COLO668 (cell line): ENCODE measurements around the gene SLC4A9.

Experiments used
- DNase-seq: peaks from one replicate; lab custom pipeline; 2025; ENCODE audit not compliant: unreplicated experiment; lab: John Stamatoyannopoulos, UW

Gene SLC4A9

DNA sequence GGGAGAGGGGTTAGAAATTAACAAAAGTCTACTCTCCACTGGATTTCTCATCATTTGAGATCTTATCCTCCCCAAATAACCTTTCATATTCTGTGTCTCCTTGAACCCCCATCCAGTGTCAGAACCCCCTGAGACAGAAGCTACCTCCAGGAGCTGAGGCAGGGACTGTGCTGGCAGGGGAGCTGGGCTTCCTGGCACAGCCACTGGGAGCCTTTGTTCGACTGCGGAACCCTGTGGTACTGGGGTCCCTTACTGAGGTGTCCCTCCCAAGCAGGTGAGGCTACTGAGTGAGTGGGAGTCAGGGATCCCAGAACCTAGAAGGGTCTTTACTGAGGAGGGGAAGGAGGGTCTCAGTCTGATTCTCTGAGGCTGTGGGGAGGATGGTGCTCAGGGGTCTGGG, 1.9 kb downstream of the SLC4A9 start:
- DNase-seq, result no peak

DNA sequence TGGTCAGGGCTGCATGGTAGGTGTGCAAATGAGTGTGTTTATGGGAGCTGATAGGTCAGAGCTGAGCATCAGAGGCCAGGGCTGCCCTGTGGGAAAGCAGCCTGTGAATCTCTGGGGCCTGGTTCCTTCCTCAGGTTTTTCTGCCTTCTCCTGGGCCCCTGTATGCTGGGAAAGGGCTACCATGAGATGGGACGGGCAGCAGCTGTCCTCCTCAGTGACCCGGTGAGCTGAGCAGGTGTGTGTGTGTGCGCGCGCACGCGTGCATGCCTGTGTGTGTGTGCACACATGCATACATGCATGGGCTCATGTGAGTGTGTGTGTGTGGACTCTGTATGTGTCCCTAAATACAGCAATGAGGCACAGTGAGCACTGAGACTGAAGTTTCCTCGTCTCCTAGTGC, 2.3 kb downstream of the SLC4A9 start:
- no peak for DNase-seq

DNA sequence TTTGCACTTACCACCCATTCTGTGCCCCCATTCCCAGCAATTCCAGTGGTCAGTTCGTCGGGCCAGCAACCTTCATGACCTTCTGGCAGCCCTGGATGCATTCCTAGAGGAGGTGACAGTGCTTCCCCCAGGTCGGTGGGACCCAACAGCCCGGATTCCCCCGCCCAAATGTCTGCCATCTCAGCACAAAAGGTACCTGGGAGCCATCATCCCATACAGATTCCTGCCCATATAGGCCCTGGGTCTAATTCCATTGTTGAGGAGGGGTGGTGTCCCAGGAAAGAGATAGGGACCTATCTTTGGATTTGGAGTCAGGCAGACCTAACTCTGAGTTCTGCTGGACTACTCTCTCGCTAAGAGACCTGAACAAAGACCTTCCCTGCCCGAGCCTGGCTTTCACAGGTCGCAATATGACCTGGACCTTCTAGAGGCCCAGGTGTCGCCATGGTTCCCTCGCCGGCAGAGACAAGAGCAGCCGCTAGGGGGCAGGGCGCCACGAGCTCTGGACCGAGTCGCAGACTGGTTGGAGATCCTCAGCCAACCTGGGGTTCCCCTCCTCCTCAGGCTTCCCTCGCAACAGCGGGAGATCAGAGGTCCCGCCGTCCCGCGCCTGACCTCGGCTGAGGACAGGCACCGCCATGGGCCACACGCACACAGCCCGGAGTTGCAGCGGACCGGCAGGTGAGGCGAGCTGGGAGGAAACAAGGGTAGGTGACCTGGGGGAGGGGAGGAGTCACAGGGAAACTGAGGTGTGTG, 3.1 kb downstream of the SLC4A9 start:
- DNase-seq, result peak; percentile 57

DNA sequence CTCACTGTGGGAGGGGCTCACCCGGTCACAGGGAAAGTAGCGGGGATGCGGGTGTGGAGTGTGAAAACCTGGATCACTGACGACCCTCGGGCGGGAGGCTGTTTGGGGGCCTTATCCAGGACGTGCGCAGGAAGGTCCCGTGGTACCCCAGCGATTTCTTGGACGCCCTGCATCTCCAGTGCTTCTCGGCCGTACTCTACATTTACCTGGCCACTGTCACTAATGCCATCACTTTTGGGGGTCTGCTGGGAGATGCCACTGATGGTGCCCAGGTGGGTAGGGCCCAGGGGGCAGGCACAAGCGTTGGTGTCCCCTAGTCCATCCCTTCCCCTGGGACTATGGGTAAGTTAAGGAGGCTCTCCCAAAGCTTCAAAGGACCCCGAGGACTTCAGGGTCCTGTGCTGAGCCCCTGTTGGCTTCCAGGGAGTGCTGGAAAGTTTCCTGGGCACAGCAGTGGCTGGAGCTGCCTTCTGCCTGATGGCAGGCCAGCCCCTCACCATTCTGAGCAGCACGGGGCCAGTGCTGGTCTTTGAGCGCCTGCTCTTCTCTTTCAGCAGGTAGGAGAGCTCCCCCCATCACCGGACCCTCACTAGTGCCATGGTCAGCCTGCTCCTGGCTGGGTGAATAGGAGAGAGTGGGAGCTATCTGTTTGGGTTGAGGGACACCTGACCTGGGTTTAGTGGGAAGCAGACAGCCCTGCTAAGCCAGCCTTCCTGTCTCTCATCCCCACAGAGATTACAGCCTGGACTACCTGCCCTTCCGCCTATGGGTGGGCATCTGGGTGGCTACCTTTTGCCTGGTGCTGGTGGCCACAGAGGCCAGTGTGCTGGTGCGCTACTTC, 3.9 kb downstream of the SLC4A9 start:
- no peak for DNase-seq

DNA sequence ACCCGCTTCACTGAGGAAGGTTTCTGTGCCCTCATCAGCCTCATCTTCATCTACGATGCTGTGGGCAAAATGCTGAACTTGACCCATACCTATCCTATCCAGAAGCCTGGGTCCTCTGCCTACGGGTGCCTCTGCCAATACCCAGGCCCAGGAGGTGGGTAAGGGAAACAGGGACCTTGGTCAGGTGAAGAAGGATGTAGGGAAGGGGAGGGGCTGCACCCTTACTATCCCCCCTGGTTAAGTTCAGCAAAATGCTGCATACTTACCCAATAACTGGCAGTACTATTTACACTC, 4.4 kb downstream of the SLC4A9 start:
- no peak for DNase-seq

DNA sequence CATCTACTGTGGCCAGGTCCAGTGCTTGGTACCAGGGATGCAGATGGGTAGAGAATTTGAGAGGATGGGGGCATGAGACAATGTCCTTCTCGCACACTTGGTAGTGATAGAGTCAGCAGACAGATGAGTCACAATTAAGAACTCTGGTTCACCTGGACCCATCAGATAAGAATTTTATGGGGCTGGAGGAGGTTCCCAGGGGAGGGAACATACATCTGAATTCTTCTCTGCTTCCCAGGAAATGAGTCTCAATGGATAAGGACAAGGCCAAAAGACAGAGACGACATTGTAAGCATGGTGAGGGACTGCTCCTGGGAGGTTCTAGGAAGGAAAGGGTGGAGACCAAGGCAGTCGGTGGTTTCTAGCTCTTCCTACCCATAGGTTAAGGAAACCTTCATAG, 5.3 kb downstream of the SLC4A9 start:
- DNase-seq, result no peak

DNA sequence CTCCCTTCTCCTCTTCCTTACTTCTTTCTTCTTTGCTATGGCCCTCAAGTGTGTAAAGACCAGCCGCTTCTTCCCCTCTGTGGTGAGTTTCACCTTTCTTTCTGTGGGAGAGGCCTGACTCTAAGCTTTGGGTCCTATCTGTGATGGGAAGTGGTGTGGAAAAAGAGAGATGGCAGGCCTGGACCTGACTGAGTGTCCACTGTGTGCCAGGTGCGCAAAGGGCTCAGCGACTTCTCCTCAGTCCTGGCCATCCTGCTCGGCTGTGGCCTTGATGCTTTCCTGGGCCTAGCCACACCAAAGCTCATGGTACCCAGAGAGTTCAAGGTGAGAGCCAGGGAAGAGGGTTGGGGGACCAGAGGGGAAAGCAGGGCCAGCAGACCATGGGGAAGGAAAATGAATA, 5.9 kb downstream of the SLC4A9 start:
- DNase-seq, result no peak

DNA sequence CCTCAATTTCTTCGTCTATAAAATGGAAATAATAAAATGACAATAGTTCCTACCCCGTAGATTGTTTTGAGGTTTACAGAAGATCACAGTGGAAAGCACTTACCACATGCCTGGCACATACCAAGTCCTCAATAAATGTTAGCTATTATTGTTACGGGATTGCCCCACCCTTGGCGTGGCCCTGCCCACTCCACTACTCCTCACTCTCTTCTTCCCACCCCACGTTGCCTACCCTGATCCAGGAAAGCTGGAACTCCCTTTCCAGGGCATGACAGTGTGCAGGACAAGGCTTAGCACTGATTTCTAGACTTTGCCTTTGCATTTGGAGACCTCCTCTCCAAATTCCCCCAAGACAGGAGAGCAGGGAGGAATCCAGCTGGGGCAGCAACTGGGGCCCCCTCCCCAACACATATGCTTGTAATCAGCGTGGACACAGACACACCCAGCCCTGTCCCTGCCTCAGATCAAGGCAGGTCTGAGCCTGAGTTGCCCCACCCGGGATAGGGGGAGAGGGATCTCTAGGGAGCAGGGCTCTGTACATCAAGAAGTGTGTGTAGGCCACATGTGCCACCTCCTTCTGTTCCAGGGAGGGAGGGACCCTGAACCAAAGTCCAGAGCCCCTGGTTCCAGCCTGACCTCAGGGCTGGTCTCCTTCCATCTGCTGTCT, 6.7 kb downstream of the SLC4A9 start:
- DNase-seq, result no peak

DNA sequence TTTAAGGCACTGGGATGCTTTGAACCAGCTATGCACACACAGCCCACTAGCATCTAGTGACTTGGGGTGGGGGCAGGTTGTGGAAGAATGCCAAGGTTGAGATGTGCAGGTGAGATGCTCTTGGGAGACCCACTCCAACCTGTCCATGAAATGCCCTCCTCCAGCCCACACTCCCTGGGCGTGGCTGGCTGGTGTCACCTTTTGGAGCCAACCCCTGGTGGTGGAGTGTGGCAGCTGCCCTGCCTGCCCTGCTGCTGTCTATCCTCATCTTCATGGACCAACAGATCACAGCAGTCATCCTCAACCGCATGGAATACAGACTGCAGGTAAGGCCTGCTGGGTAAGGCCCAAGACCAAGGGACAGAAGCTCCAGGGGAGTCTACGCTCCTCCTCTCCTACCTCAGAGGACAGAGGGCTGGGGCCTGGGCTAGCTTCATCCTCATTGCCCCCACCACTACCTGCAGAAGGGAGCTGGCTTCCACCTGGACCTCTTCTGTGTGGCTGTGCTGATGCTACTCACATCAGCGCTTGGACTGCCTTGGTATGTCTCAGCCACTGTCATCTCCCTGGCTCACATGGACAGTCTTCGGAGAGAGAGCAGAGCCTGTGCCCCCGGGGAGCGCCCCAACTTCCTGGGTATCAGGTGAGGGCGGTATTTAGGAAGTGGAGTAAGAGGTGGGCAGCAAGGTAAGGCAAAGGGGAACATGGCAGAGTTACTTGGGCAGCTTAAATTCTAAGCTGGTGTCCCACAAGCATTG, 7.4 kb downstream of the SLC4A9 start:
- DNase-seq, result no peak

DNA sequence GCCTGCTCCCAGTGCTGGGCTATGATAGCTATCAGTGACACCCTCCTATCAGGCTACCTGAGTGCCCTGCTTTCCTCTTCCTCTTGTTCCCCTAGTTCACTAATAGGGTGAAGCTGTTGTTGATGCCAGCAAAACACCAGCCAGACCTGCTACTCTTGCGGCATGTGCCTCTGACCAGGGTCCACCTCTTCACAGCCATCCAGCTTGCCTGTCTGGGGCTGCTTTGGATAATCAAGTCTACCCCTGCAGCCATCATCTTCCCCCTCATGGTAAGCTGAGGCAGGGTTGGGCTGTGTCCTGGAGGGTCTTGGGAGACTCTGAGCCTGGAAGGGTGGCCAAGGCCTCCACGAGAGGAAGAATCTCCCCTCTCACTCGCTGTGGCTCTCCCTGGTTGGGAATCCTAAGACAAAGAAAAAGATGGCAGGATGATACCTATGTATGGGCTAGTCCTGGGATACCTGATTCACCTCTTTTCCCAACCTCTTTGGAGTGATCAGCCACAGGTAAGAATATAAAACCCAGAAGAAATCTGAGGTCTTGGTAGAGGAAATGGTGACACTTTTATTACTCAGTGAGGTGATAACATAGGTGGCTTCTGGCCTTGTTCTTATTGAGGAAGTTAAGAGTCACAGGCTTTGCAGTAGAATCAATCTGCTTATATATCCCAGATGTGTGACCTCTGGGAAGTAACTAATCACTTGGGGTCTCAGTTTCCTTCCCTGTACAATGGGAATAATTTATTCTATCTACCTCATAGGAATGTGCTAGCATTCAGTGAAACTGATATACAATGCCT, 11.6 kb downstream of the SLC4A9 start:
- DNase-seq, result no peak

DNA sequence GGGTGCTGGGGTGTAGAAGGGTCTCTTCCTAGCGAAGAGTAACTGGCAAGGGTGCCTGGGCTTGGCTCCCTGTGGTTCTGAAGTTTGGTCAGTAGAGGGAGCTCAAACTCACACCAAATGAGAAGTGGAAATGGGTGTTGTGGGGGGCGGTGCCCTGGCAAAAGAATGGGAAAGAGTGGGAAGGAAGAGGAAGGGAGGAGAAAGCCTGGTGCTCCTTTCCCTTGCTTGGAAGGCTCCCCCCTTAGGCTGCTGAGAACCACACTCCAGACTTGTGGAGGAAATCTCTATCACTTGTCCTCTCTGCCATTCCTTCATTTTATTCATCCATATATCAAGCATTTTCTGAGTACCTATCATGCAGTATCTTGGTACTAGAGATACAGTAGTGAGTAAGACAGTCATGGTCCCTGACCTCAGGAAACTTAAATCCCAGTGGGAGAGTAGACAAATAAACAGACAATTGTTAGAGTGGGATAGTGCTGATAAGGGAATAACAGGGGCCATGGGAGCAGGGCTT, 13.0 kb downstream of the SLC4A9 start:
- peak; percentile 27 for DNase-seq

DNA sequence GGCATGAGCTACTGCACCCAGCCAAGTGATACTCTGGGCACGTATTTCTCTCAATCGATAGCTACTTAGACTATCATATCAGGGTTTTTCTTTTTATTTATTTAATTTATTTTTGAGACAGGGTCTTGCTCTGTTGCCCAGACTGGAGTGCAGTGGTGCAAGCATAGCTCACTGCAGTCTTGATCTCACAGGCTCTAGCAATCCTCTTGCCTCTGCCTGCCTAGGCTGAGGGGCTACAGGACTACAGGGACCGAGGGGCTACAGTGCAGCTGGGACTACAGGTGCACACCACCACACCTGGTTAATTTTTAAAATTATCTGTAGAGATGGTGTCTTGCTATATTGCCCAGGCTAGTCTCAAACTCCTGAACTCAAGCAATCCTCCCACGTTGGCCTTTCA, 21.4 kb downstream of the SLC4A9 start:
- no peak for DNase-seq

DNA sequence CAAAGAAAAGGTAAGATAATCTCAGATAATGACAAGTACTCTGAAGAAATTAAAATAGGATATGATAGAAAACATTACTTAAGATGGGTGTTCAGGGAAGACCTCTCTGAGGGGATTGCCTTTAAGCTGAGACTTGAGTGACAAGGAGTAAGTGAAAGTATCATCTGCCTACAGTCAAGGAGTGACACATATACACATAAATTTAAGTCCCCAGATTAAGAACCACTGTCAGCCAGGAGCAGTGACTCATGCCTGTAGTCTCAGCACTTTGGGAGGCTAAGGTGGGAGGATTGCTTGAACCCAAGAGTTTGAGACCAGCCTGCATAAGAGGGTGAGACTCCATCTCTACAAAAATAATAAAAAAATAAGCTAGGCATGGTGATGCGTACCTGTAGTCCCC, 22.0 kb downstream of the SLC4A9 start:
- no peak for DNase-seq

DNA sequence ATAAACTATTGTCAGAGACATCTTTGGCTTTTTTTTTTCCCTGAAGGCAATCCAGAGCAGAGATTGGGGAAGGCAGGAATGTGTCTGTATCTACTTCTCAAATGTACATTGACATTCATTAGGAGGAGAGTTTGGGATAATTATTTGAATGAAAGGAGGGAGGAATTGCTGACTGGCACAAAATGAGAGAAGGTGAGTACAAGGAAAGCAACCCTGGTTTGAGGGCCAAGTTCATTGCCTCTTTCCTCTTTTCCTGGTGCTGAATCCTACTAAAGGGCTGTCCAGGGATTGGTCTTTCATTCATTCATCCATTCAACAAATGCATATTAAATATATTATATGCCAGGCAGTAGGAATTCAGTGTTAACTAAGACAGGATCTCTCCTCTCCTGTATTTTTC, 22.9 kb downstream of the SLC4A9 start:
- DNase-seq, result no peak

DNA sequence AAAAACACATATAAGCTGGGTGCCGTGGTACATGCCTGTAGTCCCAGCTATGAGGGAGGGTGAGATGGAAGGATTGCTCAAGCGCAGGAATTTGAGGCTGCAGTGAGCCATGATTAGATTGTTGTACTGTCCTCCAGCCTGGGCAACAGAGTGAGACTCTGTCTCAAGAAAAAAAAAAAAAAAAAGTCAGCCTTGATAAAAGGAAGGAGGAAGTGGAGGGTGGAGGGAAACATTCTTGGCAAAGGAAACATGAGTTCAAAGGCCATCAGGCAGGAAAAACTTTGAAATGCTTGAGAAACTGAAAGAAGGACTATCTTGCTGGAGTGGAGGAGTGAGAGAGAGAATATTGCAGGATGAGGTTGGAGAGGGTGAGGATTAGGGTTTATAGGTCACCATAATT, 23.3 kb downstream of the SLC4A9 start:
- DNase-seq, result no peak

DNA sequence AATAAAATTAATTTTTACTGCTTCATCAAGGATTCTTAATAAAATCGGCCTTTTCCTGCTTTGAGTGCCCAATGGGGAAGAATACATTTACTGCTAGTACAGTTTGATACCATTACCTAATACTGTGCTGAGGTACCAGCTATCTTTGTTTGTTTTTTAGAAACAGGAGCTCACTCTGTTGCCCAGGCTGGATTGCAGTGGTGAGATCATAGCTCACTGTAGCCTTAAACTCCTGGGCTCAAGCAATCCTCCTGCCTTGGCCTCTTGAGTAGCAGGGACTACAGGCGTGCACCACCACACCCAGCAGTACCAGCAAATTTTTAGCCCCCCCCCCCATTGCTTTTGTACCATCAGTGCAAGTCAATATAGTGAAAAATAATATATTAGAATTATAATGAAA, 28.1 kb downstream of the SLC4A9 start:
- no peak for DNase-seq

DNA sequence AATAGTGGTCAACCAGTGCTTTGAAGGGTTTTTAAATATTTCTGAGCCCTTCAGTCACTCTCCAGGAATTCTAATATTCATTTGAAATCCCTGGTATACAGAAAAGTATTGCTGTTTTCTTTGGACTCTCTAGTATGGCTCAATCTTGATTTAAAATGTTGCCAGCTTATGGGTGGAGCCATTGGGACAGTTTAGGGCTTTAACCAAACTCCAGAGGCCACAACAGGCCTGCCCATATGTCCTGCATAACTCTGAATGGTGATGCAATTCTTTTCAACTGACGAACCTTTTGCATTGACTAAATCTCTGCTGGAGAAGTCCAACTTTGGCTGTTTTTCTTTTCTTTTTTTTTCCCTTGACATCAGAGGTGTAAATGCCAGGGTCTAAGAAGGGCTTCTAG, 31.3 kb downstream of the SLC4A9 start:
- no peak for DNase-seq

DNA sequence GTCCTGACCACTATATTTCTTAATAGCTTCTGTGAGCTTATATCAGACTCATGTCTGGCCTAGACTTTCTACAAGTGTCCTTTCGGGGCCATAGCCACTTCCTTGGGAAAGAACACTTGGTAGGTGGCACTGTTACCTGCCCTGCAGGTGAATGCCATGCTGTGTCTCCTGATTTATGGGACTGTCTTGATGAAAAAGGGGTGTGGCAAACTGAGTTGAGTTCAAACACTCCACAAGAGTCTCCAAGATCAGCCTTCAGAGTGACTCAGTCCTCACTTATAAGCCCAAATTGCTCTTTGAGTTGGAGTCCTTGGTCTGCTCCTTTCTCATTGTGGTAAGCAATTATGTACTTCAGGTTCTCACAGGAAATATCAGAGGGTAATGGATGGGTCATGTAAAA, 31.7 kb downstream of the SLC4A9 start:
- DNase-seq, result no peak

DNA sequence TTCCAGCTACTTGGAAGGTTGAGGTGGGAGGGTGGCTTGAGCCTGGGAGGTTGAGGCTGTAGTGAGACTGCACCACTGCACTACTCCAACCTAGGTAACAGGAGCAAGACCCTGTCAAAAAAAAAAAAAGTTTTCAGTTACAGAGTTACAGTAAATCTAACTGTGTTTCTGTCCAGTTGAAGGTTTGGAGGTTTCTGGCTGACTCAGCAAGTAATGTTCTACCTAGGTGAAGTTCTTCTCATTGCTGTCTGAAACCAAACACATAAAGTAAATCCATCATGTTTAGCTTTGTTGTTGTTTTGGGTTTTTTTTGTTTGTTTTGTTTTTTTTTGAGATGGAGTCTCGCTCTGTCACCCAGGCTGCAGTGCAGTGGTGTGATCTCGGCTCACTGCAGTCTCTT, 33.7 kb downstream of the SLC4A9 start:
- DNase-seq, result no peak

DNA sequence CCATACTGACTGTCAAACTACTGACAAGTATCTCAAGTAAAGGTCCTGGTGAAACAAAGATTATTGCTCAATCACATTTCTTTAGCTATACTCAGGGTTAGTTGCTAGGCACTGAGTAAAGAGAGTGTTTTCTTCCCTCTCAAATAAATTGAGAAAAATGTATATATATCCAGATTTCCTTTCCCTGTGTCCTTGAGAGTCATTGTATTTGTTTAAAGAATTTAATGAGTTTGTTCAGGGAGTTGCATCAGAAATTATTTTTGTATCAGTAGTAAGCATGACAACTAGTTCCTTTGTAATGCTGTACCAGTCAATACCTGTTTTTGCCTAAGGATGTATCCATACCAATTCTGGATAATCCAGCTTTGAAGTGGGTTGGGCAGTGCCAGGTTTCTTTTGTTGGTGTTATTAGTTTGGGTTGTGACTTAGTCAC, 38.4 kb downstream of the SLC4A9 start:
- DNase-seq, result no peak
